AG20443 (cell line): ENCODE results near the gene MAP3K7.

Experiments
- DNase-seq: peaks from one replicate; pipeline ENCODE4 v3.0.0; 2012; ENCODE audit warnings: low spot score, mixed read lengths

Gene MAP3K7

GRCh38 chr6:90586836-90587638 lies at the start of gene MAP3K7:
Gene MAP3K7 (minus strand): TSS chr6:90587072. CDS start chr6:90586883, 189 bp downstream.
- DNase-seq: peak; percentile 90

- DNase-seq: no peak
Measured at GRCh38 chr6:90631046-90631445, 44.2 kb upstream of the MAP3K7 start.

GRCh38 chr6:90621581-90621980 lies 34.7 kb upstream of the MAP3K7 start:
- DNase-seq: no peak

GRCh38 chr6:90619221-90619620 lies 32.3 kb upstream of the MAP3K7 start:
- no peak for DNase-seq

- no peak for DNase-seq
Measured at GRCh38 chr6:90612313-90612680, 25.4 kb upstream of the MAP3K7 start.

GRCh38 chr6:90611543-90612312 lies 24.9 kb upstream of the MAP3K7 start:
- DNase-seq: no peak

- peak; percentile 63 for DNase-seq
Measured at GRCh38 chr6:90610751-90611542, 24.1 kb upstream of the MAP3K7 start.

- peak; percentile 23 for DNase-seq
Measured at GRCh38 chr6:90610301-90610750, 23.5 kb upstream of the MAP3K7 start.

- no peak for DNase-seq
Measured at GRCh38 chr6:90605749-90606340, 19.0 kb upstream of the MAP3K7 start.

GRCh38 chr6:90604546-90604945 lies 17.7 kb upstream of the MAP3K7 start:
- DNase-seq: no peak

- DNase-seq: no peak
Measured at GRCh38 chr6:90599151-90599550, 12.3 kb upstream of the MAP3K7 start.

GRCh38 chr6:90598192-90598951 lies 11.5 kb upstream of the MAP3K7 start:
- no peak for DNase-seq

GRCh38 chr6:90596967-90597539 lies 10.2 kb upstream of the MAP3K7 start:
- no peak for DNase-seq

GRCh38 chr6:90595854-90596253 lies 9.0 kb upstream of the MAP3K7 start:
- DNase-seq: no peak

- peak; percentile 23 for DNase-seq
Measured at GRCh38 chr6:90586546-90586835, 381 bp downstream of the MAP3K7 start.

GRCh38 chr6:90584636-90585255 lies 2.1 kb downstream of the MAP3K7 start:
- no peak for DNase-seq

- DNase-seq: no peak
Measured at GRCh38 chr6:90583836-90584481, 2.9 kb downstream of the MAP3K7 start.

GRCh38 chr6:90583179-90583835 lies 3.6 kb downstream of the MAP3K7 start:
- no peak for DNase-seq

- no peak for DNase-seq
Measured at GRCh38 chr6:90581146-90581545, 5.7 kb downstream of the MAP3K7 start.
